Endothelial cell of umbilical vein (primary cell): ENCODE measurements around the gene HDGFL2. TPM values are rescaled to one million over a fixed set of nuclear protein-coding genes. Genes with fewer than 3 reads are reported as not detected.

Source experiments
- BruUV-seq: library from RNA; stranded (reverse); fragments of 400-500 nt; replicated peaks from 2 replicates; lab custom pipeline; 2021; lab: Mats Ljungman, UMichigan
- CTCF ChIA-PET: fragments of 300-600, 350-600 bp; sonication (Branson Sonifier 250); formaldehyde crosslinking; loops from one replicate; lab custom pipeline; 2021; ENCODE audit warnings: antibody characterized with exemption, inconsistent platforms; lab: Charles Lee
- POLR2A ChIA-PET: fragments of 300-600, 350-600 bp; sonication (Branson Sonifier 250); formaldehyde crosslinking; loops from one replicate; lab custom pipeline; 2021; ENCODE audit warnings: antibody characterized with exemption, inconsistent platforms; lab: Charles Lee
- DNase-seq: peaks from one replicate; pipeline ENCODE4 v3.0.0-alpha.2; 2011; ENCODE audit warnings: low read depth, low spot score
- FAIRE-seq: peaks from 2 replicates; lab custom pipeline; 2011; peaks lifted over from hg19 to GRCh38; lab: Jason Lieb, UNC
- H2AFZ ChIP-seq: 2 replicates; pipeline ENCODE4 v1.6.0; 2012; ENCODE audit warnings: low read depth, low read length, control low read depth, inconsistent platforms
- H3K27ac ChIP-seq: 2 replicates; pipeline ENCODE4 v1.5.1; 2011; ENCODE audit warnings: low read depth, mild to moderate bottlenecking, control low read depth, low read length, moderate library complexity; ENCODE audit not compliant: insufficient read depth
- H3K27me3 ChIP-seq, 2 experiments: 2 replicates each; pipeline versions ENCODE4 v1.6.0 to v1.6.1; 2011; ENCODE audit warnings: low read length in 2 of 2, mixed read lengths in 1 of 2; ENCODE audit not compliant: control insufficient read depth in 2 of 2, insufficient read depth in 2 of 2
- H3K36me3 ChIP-seq, 2 experiments: 2 replicates in 1 of 2; 3 replicates in 1 of 2; pipeline ENCODE4 v1.5.1; 2011; ENCODE audit warnings: low read length in 2 of 2, mild to moderate bottlenecking in 1 of 2, moderate library complexity in 1 of 2; ENCODE audit not compliant: control insufficient read depth in 2 of 2, insufficient read depth in 2 of 2; ENCODE audit errors: extremely low read depth in 1 of 2
- H3K4me1 ChIP-seq: 3 replicates; pipeline ENCODE4 v1.5.1; 2011; ENCODE audit warnings: mild to moderate bottlenecking, low read length; ENCODE audit not compliant: control insufficient read depth, insufficient read depth; ENCODE audit errors: extremely low read depth
- H3K4me2 ChIP-seq: 2 replicates; pipeline ENCODE4 v1.6.1; 2011; ENCODE audit warnings: low read length, control low read depth, mixed read lengths; ENCODE audit not compliant: insufficient read depth
- H3K4me3 ChIP-seq, 3 experiments: fragments of 200-600 bp in 1 of 3; sonication (generic), shearing (Covaris generic) in 1 of 3; replicated peaks in 1 of 3; 2 replicates each; pipeline ENCODE4 v1.5.1; 2011 to 2016; ENCODE audit warnings: control low read depth in 3 of 3, low read length in 3 of 3, mild to moderate bottlenecking in 2 of 3, inconsistent platforms in 1 of 3, low read depth in 1 of 3, moderate library complexity in 1 of 3; ENCODE audit not compliant: insufficient read depth in 1 of 3
- H3K79me2 ChIP-seq: 2 replicates; pipeline ENCODE4 v1.6.0; 2012; ENCODE audit warnings: low read length, inconsistent platforms; ENCODE audit not compliant: control insufficient read depth, insufficient read depth
- H3K9ac ChIP-seq: replicated peaks from 2 replicates; pipeline ENCODE3; 2011; ENCODE audit warnings: low read length, control low read depth; ENCODE audit not compliant: insufficient read depth; ENCODE audit errors: extremely low read depth
- H3K9me1 ChIP-seq: replicated peaks from 3 replicates; pipeline ENCODE4 v1.6.0; 2011; ENCODE audit warnings: mild to moderate bottlenecking, low read length; ENCODE audit not compliant: control insufficient read depth, insufficient read depth; ENCODE audit errors: extremely low read depth
- H3K9me3 ChIP-seq: replicated peaks from 2 replicates; pipeline ENCODE4 v1.5.1; 2012; ENCODE audit warnings: low read length, inconsistent platforms; ENCODE audit not compliant: control insufficient read depth, insufficient read depth
- H4K20me1 ChIP-seq: replicated peaks from 2 replicates; pipeline ENCODE3; 2011; ENCODE audit warnings: mild to moderate bottlenecking, low read length; ENCODE audit not compliant: control insufficient read depth, insufficient read depth; ENCODE audit errors: extremely low read depth
- CTCF ChIP-seq, 2 donors: IDR thresholded peaks; 1 replicate in 1 of 2; 2 replicates in 1 of 2; pipeline ENCODE4 v1.5.1; 2011; ENCODE audit warnings: low read length in 2 of 2, mild to moderate bottlenecking in 2 of 2, moderate library complexity in 2 of 2, control low read depth in 1 of 2, inconsistent platforms in 1 of 2, low read depth in 1 of 2; ENCODE audit not compliant: insufficient read depth in 1 of 2; ENCODE audit errors: extremely low read depth in 1 of 2
- EZH2 ChIP-seq: IDR thresholded peaks from 2 replicates; pipeline ENCODE4 v1.6.1; 2012; ENCODE audit warnings: borderline replicate concordance, low read depth, mild to moderate bottlenecking, moderate library complexity, low read length, inconsistent platforms; ENCODE audit not compliant: severe bottlenecking
- FOS ChIP-seq: IDR thresholded peaks from 2 replicates; pipeline ENCODE4 v1.6.1; 2011; ENCODE audit warnings: mild to moderate bottlenecking, low read length, moderate library complexity, borderline replicate concordance; ENCODE audit not compliant: insufficient read depth
- GATA2 ChIP-seq: IDR thresholded peaks from 2 replicates; pipeline ENCODE4 v1.7.0; 2011; ENCODE audit warnings: low read depth, mild to moderate bottlenecking, moderate library complexity, mixed read lengths, low read length; ENCODE audit not compliant: insufficient read length, insufficient read depth
- JUN ChIP-seq: IDR thresholded peaks from 2 replicates; pipeline ENCODE4 v1.6.1; 2011; ENCODE audit warnings: borderline replicate concordance, low read depth; ENCODE audit not compliant: insufficient read length, insufficient read depth
- MAX ChIP-seq: IDR thresholded peaks from 2 replicates; pipeline ENCODE4 v1.6.1; 2011; ENCODE audit not compliant: insufficient read depth, insufficient read length
- MYC ChIP-seq: IDR thresholded peaks from one replicate; pipeline ENCODE4 v1.6.1; 2011; ENCODE audit warnings: mild to moderate bottlenecking, low read depth, low read length
- POLR2A ChIP-seq: IDR thresholded peaks from 2 replicates; pipeline ENCODE4 v1.6.1; 2012; ENCODE audit warnings: low read depth, mild to moderate bottlenecking, control low read depth, low read length
- POLR2AphosphoS5 ChIP-seq: IDR thresholded peaks from 2 replicates; pipeline ENCODE4 v1.6.1; 2012; ENCODE audit warnings: low read depth, mild to moderate bottlenecking, control low read depth, low read length, moderate library complexity; ENCODE audit not compliant: insufficient read depth
- dilution Hi-C: fragments of 300-500 bp; cut with MboI; formaldehyde crosslinking; loops from one replicate; pipeline ENCODE4 v1.15.0; 2019; ENCODE audit warnings: low sequenced_read_pairs; ENCODE audit not compliant: extremely low pct_ligation_motif_present
- intact Hi-C: fragments of 100-400 bp; cut with micrococcal nuclease; formaldehyde crosslinking; loops from one replicate; pipeline ENCODE4 v1.10.0; 2022
- polyA plus RNA-seq, 4 experiments: library from polyadenylated mRNA; depleted of rRNA in 3 of 4; stranded (reverse) in 3 of 4; unstranded in 1 of 4; fragments of >200 nt; gene quantifications; 2 replicates each; pipeline versions ENCODE4 v1.2.1 to v1.2.3, GENCODE V29; 2011 to 2012; ENCODE audit warnings: missing spikeins in 1 of 4
- total RNA-seq: library from RNA; stranded (reverse); gene quantifications from 2 replicates; pipeline ENCODE4 v1.2.3, GENCODE V29; 2021

The HDGFL2 gene
- total and polyA plus RNA-seq, 2 donors (not counting 3 experiments of a cell fraction or from before 2014, with no cell fraction given), result 39.1 to 79.6 TPM

- FAIRE-seq (no peak), DNase-seq (no peak)
- H3K9me3 ChIP-seq, result no peaks in the 10 kb centered on the region
- H3K9ac ChIP-seq, result peak overlapping the region; percentile 67
- dilution Hi-C loops (no loop called here), intact Hi-C loops (loop anchor here (5.0 kb wide), 1 partner anchor 164 kb away; the partner anchor contains the start of gene TNFAIP8L1)
- peak overlapping the region; percentile 74 for H3K4me2 ChIP-seq
- no peak for TF ChIP-seq EZH2
- no peak for TF ChIP-seq GATA2
- no peak for TF ChIP-seq MYC
- TF ChIP-seq MAX, result no peak
- no peak for TF ChIP-seq FOS
- TF ChIP-seq JUN, result no peak
- TF ChIP-seq POLR2A, result no peak
- TF ChIP-seq CTCF (IDR thresholded peaks at IDR 0.05; ENCODE audit: extremely low read depth in 1 of 2, insufficient read depth in 1 of 2, low read depth in 1 of 2, low read length in 2 of 2), result no peak
- TF ChIP-seq POLR2AphosphoS5, result no peak
- H3K79me2 ChIP-seq, result peaks cover 27% of the 10 kb centered on the region
- no peaks in the 10 kb centered on the region for H3K9me1 ChIP-seq
- no TSS peak for BruUV-seq
- no peak overlapping the region for H3K27ac ChIP-seq
- ChIA-PET POLR2A (no interaction called here), CTCF (interaction anchor here (0.5 to 2.6 kb wide), 4 partner anchors 9 to 52 kb away, joined by 3 to 13 read pairs (median 4); no protein-coding TSS in a partner anchor)
- no peak overlapping the region for H2AFZ ChIP-seq
- peaks cover 9 to 15% of the 10 kb centered on the region in 2 experiments for H3K36me3 ChIP-seq
- H3K27me3 ChIP-seq, result no peaks in the 10 kb centered on the region
- peaks cover 12% of the 10 kb centered on the region for H3K4me1 ChIP-seq
- H3K4me3 ChIP-seq, result peak overlapping the region; percentile 65 to 94 (median 93)
- no peaks in the 10 kb centered on the region for H4K20me1 ChIP-seq
These were observed 1.1 kb downstream of the HDGFL2 start for GRCh38 chr19:4473011-4473762.
